Natural killer cell treated with Interleukin-12 subunit alpha and Interleukin-12 subunit beta and Interleukin-15 and Interleukin-18, amount 100 ng/mL, for 72 hours (primary cell): ENCODE measurements around the gene CEMP1. TPM values are rescaled to one million over a fixed set of nuclear protein-coding genes. Genes with fewer than 3 reads are reported as not detected.

Source experiments
- ATAC-seq, 2 donors: fragments of 150-1000 bp; cut with Tn5 transposase in 1 of 2; sonication (Bioruptor Pico), chemical (Tn5 transposase) in 1 of 2; 2 replicates each; pipeline ENCODE4 v1.10.0; 2021
- DNase-seq: peaks from one replicate; pipeline ENCODE4 v3.0.0; 2022; ENCODE audit warnings: low spot score
- H3K27ac Mint-ChIP-seq, 2 donors: 1 replicate in 1 of 2; 2 replicates in 1 of 2; pipeline ENCODE4 v1.8.0; 2022; ENCODE audit warnings: mixed read lengths in 2 of 2, mild to moderate bottlenecking in 1 of 2, moderate library complexity in 1 of 2
- H3K27me3 Mint-ChIP-seq, 2 donors: 1 replicate in 1 of 2; 2 replicates in 1 of 2; pipeline ENCODE4 v1.8.0; 2022; ENCODE audit warnings: mixed read lengths in 2 of 2
- H3K36me3 Mint-ChIP-seq: one replicate; pipeline ENCODE4 v1.8.0; 2022; ENCODE audit warnings: mixed read lengths
- H3K4me1 Mint-ChIP-seq, 2 donors: 1 replicate in 1 of 2; 2 replicates in 1 of 2; pipeline ENCODE4 v1.8.0; 2022; ENCODE audit warnings: low read depth in 2 of 2, mixed read lengths in 2 of 2, mild to moderate bottlenecking in 1 of 2
- H3K4me3 Mint-ChIP-seq: one replicate; pipeline ENCODE4 v1.8.0; 2022; ENCODE audit warnings: mixed read lengths
- H3K9me3 Mint-ChIP-seq: 2 replicates; pipeline ENCODE4 v1.8.0; 2022; ENCODE audit warnings: mixed read lengths
- total RNA-seq, 2 donors: library from RNA; stranded (reverse); gene quantifications; one replicate each; pipeline ENCODE4 v1.2.3, GENCODE V29; 2022

Gene CEMP1
- total RNA-seq, 2 donors from 2014 or later, result not detected

GRCh38 chr16:2531696-2532493 is 687 bp upstream of the CEMP1 start:
- Mint-ChIP-seq H3K27me3 (no peaks in the 10 kb centered on the region), H3K4me3 (peak overlapping the region; percentile 97), H3K36me3 (no peaks in the 10 kb centered on the region), H3K27ac (peak overlapping the region; percentile 93 to 95), H3K9me3 (no peaks in the 10 kb centered on the region), H3K4me1 (peaks cover 17 to 21% of the 10 kb centered on the region in 2 donors)
- DNase-seq (peak; percentile 98), ATAC-seq (peak; percentile 95)

- Mint-ChIP-seq H3K27me3 (no peaks in the 10 kb centered on the region), H3K4me3 (peak overlapping the region; percentile 97), H3K36me3 (no peaks in the 10 kb centered on the region), H3K9me3 (no peaks in the 10 kb centered on the region), H3K27ac (peak overlapping the region in 1 of 2 donors; percentile 93), H3K4me1 (peaks cover 17 to 21% of the 10 kb centered on the region in 2 donors)
- ATAC-seq (no peak), DNase-seq (no peak)
Measured at GRCh38 chr16:2530629-2531318, 434 bp downstream of the CEMP1 start.

GRCh38 chr16:2529961-2530628 is 1.1 kb downstream of the CEMP1 start:
- Mint-ChIP-seq H3K36me3 (no peaks in the 10 kb centered on the region), H3K9me3 (no peaks in the 10 kb centered on the region), H3K4me3 (no peak overlapping the region), H3K4me1 (peaks cover 17 to 21% of the 10 kb centered on the region in 2 donors), H3K27ac (no peak overlapping the region), H3K27me3 (no peaks in the 10 kb centered on the region)
- peak; percentile 45 for DNase-seq
- ATAC-seq, result no peak

- no peak overlapping the region for H3K4me3 Mint-ChIP-seq
- H3K27ac Mint-ChIP-seq, result no peak overlapping the region
- H3K9me3 Mint-ChIP-seq, result no peaks in the 10 kb centered on the region
- peaks cover 21 to 22% of the 10 kb centered on the region in 2 donors for H3K4me1 Mint-ChIP-seq
- DNase-seq (peak; percentile 59), ATAC-seq (no peak)
- H3K36me3 Mint-ChIP-seq, result no peaks in the 10 kb centered on the region
- no peaks in the 10 kb centered on the region for H3K27me3 Mint-ChIP-seq
Measured at GRCh38 chr16:2529061-2529931, 1.9 kb downstream of the CEMP1 start.

- ATAC-seq (no peak), DNase-seq (peak; percentile 48)
- Mint-ChIP-seq H3K36me3 (no peaks in the 10 kb centered on the region), H3K9me3 (no peaks in the 10 kb centered on the region), H3K4me3 (no peak overlapping the region), H3K27me3 (no peaks in the 10 kb centered on the region), H3K4me1 (peaks cover 16 to 24% of the 10 kb centered on the region in 2 donors), H3K27ac (no peak overlapping the region)
Measured at GRCh38 chr16:2528161-2529060, 2.8 kb downstream of the CEMP1 start.

GRCh38 chr16:2527784-2528100 is 3.5 kb downstream of the CEMP1 start:
- Mint-ChIP-seq H3K27ac (no peak overlapping the region), H3K27me3 (no peaks in the 10 kb centered on the region), H3K9me3 (no peaks in the 10 kb centered on the region), H3K4me3 (no peak overlapping the region), H3K4me1 (peaks cover 13 to 22% of the 10 kb centered on the region in 2 donors), H3K36me3 (no peaks in the 10 kb centered on the region)
- DNase-seq (no peak), ATAC-seq (no peak)

GRCh38 chr16:2527071-2527783 is 4.0 kb downstream of the CEMP1 start:
- H3K4me1 Mint-ChIP-seq, result peaks cover 8 to 17% of the 10 kb centered on the region in 2 donors
- no peak overlapping the region for H3K4me3 Mint-ChIP-seq
- H3K27me3 Mint-ChIP-seq, result no peaks in the 10 kb centered on the region
- no peak overlapping the region for H3K27ac Mint-ChIP-seq
- no peak for ATAC-seq
- H3K36me3 Mint-ChIP-seq, result no peaks in the 10 kb centered on the region
- peak; percentile 58 for DNase-seq
- no peaks in the 10 kb centered on the region for H3K9me3 Mint-ChIP-seq

GRCh38 chr16:2526135-2526534 is 5.1 kb downstream of the CEMP1 start:
- DNase-seq, result peak; percentile 42
- Mint-ChIP-seq H3K27me3 (no peaks in the 10 kb centered on the region), H3K4me1 (peaks cover 8 to 14% of the 10 kb centered on the region in 2 donors), H3K4me3 (no peak overlapping the region), H3K27ac (no peak overlapping the region), H3K9me3 (no peaks in the 10 kb centered on the region), H3K36me3 (no peaks in the 10 kb centered on the region)
- ATAC-seq, result no peak

- Mint-ChIP-seq H3K36me3 (no peaks in the 10 kb centered on the region), H3K9me3 (no peaks in the 10 kb centered on the region), H3K27me3 (no peaks in the 10 kb centered on the region), H3K4me3 (no peak overlapping the region), H3K4me1 (peaks cover 14 to 23% of the 10 kb centered on the region in 2 donors), H3K27ac (peak overlapping the region in 1 of 2 donors; percentile 26)
- peak; percentile 1 for DNase-seq
- ATAC-seq, result no peak
Measured at GRCh38 chr16:2524339-2524938, 6.8 kb downstream of the CEMP1 start.

GRCh38 chr16:2523801-2524231 is 7.4 kb downstream of the CEMP1 start:
- Mint-ChIP-seq H3K27ac (peak overlapping the region in 1 of 2 donors; percentile 26), H3K4me1 (peaks cover 19 to 28% of the 10 kb centered on the region in 2 donors), H3K36me3 (no peaks in the 10 kb centered on the region), H3K9me3 (no peaks in the 10 kb centered on the region), H3K4me3 (no peak overlapping the region), H3K27me3 (no peaks in the 10 kb centered on the region)
- no peak for ATAC-seq
- peak; percentile 37 for DNase-seq

GRCh38 chr16:2520784-2521531 is 10.2 kb downstream of the CEMP1 start:
- peak; percentile 37 to 60 for ATAC-seq
- Mint-ChIP-seq H3K4me1 (peaks cover 35 to 45% of the 10 kb centered on the region in 2 donors), H3K27ac (peak overlapping the region; percentile 73 to 78)

More at GRCh38 chr16:2520784-2521531, 10.2 kb downstream of the CEMP1 start:
- H3K36me3 Mint-ChIP-seq, result no peaks in the 10 kb centered on the region
- H3K9me3 Mint-ChIP-seq, result no peaks in the 10 kb centered on the region
- no peaks in the 10 kb centered on the region for H3K27me3 Mint-ChIP-seq
- peak; percentile 49 for DNase-seq
- H3K4me3 Mint-ChIP-seq, result peak overlapping the region; percentile 77
